Fibroblast of the aortic adventitia (primary cell): ENCODE data around the gene HCFC1. TPM values are rescaled to one million over a fixed set of nuclear protein-coding genes. Genes with fewer than 3 reads are reported as not detected.

Experiments used
- DNase-seq: peaks from one replicate; pipeline ENCODE4 v3.0.0-alpha.2; 2010; ENCODE audit warnings: low read depth
- H3K4me3 ChIP-seq: 2 replicates; pipeline ENCODE4 v1.5.1; 2011; ENCODE audit warnings: low read depth, mild to moderate bottlenecking, control low read depth, low read length, moderate library complexity
- CTCF ChIP-seq: IDR thresholded peaks from 2 replicates; pipeline ENCODE4 v1.5.1; 2011; ENCODE audit warnings: mild to moderate bottlenecking, low read length, control low read depth, inconsistent platforms; ENCODE audit not compliant: insufficient read depth
- total RNA-seq: library from RNA; depleted of rRNA; stranded (reverse); fragments of >200 nt; gene quantifications from 2 replicates; pipeline ENCODE4 v1.2.3, GENCODE V29; 2012; ENCODE audit warnings: low replicate concordance

The HCFC1 gene
- total RNA-seq, 1 donor, result 34.5 TPM

GRCh38 chrX:153903991-153904957 lies 67.3 kb downstream of the HCFC1 start, which contains the start of gene AVPR2:
Gene AVPR2 (plus strand): TSS chrX:153904673. CDS start chrX:153905146, 473 bp downstream.
- TF ChIP-seq CTCF, result no peak
- DNase-seq, result no peak
- H3K4me3 ChIP-seq, result no peak within 1 kb of the TSS

- no peak for TF ChIP-seq CTCF
These were observed 68.2 kb downstream of the HCFC1 start for GRCh38 chrX:153903238-153903980.

GRCh38 chrX:153902385-153902784 lies 69.2 kb downstream of the HCFC1 start:
- H3K4me3 ChIP-seq, result no peak overlapping the region
- no peak for DNase-seq
- no peak for TF ChIP-seq CTCF

More at GRCh38 chrX:153903238-153903980, 68.2 kb downstream of the HCFC1 start:
- DNase-seq, result no peak
- no peak overlapping the region for H3K4me3 ChIP-seq

GRCh38 chrX:153901753-153902140 lies 69.9 kb downstream of the HCFC1 start:
- DNase-seq, result no peak
- TF ChIP-seq CTCF, result no peak
- no peak overlapping the region for H3K4me3 ChIP-seq

GRCh38 chrX:153900831-153901752 lies 70.5 kb downstream of the HCFC1 start:
- H3K4me3 ChIP-seq, result no peak overlapping the region
- TF ChIP-seq CTCF, result no peak
- peak; percentile 75 for DNase-seq

- H3K4me3 ChIP-seq, result no peak overlapping the region
- no peak for TF ChIP-seq CTCF
- DNase-seq, result no peak
These were observed 73.7 kb downstream of the HCFC1 start for GRCh38 chrX:153897899-153898298.
